Heart left ventricle (tissue), 16 donors: ENCODE data around the gene CDC123. TPM values are rescaled to one million over a fixed set of nuclear protein-coding genes. Genes with fewer than 3 reads are reported as not detected.
"Not testable (repeated sequence)": the region's sequence is repeated elsewhere in the genome, so short reads cannot be mapped to it uniquely, and the experiment has no call there.

Experiments used
- ATAC-seq, 4 donors: fragments of 200-7000 bp; cut with Tn5 transposase; one replicate each; pipeline ENCODE4 v1.9.1; 2020 to 2022; ENCODE audit warnings: moderate library complexity in 4 of 4, mild to moderate bottlenecking in 3 of 4, moderate number of reproducible peaks in 1 of 4
- DNase-seq, 5 donors: peaks; one replicate each; pipeline ENCODE4 v3.0.0-alpha.2; 2020
- H3K27ac ChIP-seq, 12 donors: fragments of 200-600 bp; sonication (generic) in 4 of 12; one replicate each; pipeline versions ENCODE4 v1.5.0 to v1.8.0; 2016 to 2022; ENCODE audit warnings: mild to moderate bottlenecking in 2 of 12
- H3K27me3 ChIP-seq, 9 donors: fragments of 200-600 bp; sonication (generic) in 2 of 9; one replicate each; pipeline versions ENCODE4 v1.5.1 to v1.8.0; 2016 to 2022; ENCODE audit warnings: mild to moderate bottlenecking in 3 of 9
- H3K36me3 ChIP-seq, 9 donors: fragments of 200-600 bp; sonication (generic) in 2 of 9; one replicate each; pipeline versions ENCODE4 v1.5.0 to v1.8.0; 2018 to 2022; ENCODE audit warnings: mild to moderate bottlenecking in 2 of 9
- H3K4me1 ChIP-seq, 12 donors: fragments of 200-600 bp; sonication (generic) in 4 of 12; one replicate each; pipeline versions ENCODE4 v1.5.0 to v1.8.0; 2016 to 2022; ENCODE audit warnings: mild to moderate bottlenecking in 3 of 12
- H3K4me3 ChIP-seq, 12 donors: fragments of 200-600 bp; sonication (generic) in 4 of 12; one replicate each; pipeline versions ENCODE4 v1.5.0 to v1.8.0; 2017 to 2022; ENCODE audit warnings: mild to moderate bottlenecking in 9 of 12, moderate library complexity in 4 of 12
- H3K9me3 ChIP-seq, 12 donors: fragments of 200-600 bp; sonication (generic) in 4 of 12; one replicate each; pipeline versions ENCODE4 v1.5.0 to v1.8.0; 2016 to 2022; ENCODE audit warnings: mild to moderate bottlenecking in 1 of 12
- CTCF ChIP-seq, 12 donors: fragments of 200-600 bp; sonication (generic) in 4 of 12; IDR thresholded peaks; one replicate each; pipeline versions ENCODE4 v1.5.0 to v1.8.0; 2018 to 2022; ENCODE audit warnings: antibody characterized with exemption in 12 of 12, mild to moderate bottlenecking in 5 of 12
- POLR2A ChIP-seq, 2 donors: fragments of 450-650 bp; IDR thresholded peaks; one replicate each; pipeline ENCODE4 v1.6.1; 2017; ENCODE audit warnings: antibody characterized with exemption in 2 of 2, mild to moderate bottlenecking in 2 of 2, moderate library complexity in 2 of 2
- WGBS, 4 donors: extraction: QIAGEN DNeasy Blood & Tissue Kit in 2 of 4; methylation state at CpG; one replicate each; pipeline versions ENCODE4 v1.1.5 to v1.1.7; 2013 to 2018; 5-methylcytosine and 5-hydroxymethylcytosine counted together
- intact Hi-C, 10 donors: fragments of 100-400 bp; cut with DNase I; formaldehyde crosslinking; loops; one replicate each; pipeline versions ENCODE4 v1.11.1 to v1.14.2; 2022
- polyA plus RNA-seq, 2 donors: library from polyadenylated mRNA; stranded (reverse); fragments of 200-250 nt; gene quantifications; one replicate each; pipeline ENCODE4 v1.2.3, GENCODE V29; 2013
- total RNA-seq, 9 donors: library from RNA; depleted of rRNA in 2 of 9; stranded (reverse); fragments of >200 nt in 2 of 9; fragmentation: NEBNext Ultra II Directional in 3 of 9; extraction: Animal tissue kit (Norgen Biotek cat#: 25700) in 3 of 9; gene quantifications; one replicate each; pipeline versions ENCODE4 v1.1.0 to v1.2.4, GENCODE V29; 2016 to 2023
- donor health status: ischemic (EF 13 %, LVEDD 7.1; RV severe dilation, severe dysfunction).
- donor health status: healthy with polysubstance abuse.
- donor health status: DM: no; HTN: yes; CAD: no.
- donor health status: DM: no; HTN: no; CAD: no.
- donor health status: ischemic (EF 25% LVEDD 6.9; RV normal size, moderate dysfunction).
- donor health status: ischemic (EF 25% LVEDD 5.7; RV mildly dilated, moderate dysfunction).
- donor health status: healthy.
- donor health status: DM: yes; HTN: yes; CAD: no.
- donor health status: ischemic (EF 35%, LVEDD 5.7; RV mildly dilated, moderate dysfunction).
- donor health status: nonischemic (EF 11% LVEDD 7.7; RV severe dilation, severe dysfunction).
- donor health status: DM: yes; HTN: yes; CAD: no.
- donor health status: PGD.
- donor health status: ischemic (EF 29% LVEDD 5.4; RV normal size, mild dysfunction).
- donor health status: nonischemic (EF 23%, LVEDD 6.1; RV moderate dilation, normal function).

CDC123 gene
- total and polyA plus RNA-seq, 11 donors = 21.9 to 66.3 (median 52.7) TPM

DNA sequence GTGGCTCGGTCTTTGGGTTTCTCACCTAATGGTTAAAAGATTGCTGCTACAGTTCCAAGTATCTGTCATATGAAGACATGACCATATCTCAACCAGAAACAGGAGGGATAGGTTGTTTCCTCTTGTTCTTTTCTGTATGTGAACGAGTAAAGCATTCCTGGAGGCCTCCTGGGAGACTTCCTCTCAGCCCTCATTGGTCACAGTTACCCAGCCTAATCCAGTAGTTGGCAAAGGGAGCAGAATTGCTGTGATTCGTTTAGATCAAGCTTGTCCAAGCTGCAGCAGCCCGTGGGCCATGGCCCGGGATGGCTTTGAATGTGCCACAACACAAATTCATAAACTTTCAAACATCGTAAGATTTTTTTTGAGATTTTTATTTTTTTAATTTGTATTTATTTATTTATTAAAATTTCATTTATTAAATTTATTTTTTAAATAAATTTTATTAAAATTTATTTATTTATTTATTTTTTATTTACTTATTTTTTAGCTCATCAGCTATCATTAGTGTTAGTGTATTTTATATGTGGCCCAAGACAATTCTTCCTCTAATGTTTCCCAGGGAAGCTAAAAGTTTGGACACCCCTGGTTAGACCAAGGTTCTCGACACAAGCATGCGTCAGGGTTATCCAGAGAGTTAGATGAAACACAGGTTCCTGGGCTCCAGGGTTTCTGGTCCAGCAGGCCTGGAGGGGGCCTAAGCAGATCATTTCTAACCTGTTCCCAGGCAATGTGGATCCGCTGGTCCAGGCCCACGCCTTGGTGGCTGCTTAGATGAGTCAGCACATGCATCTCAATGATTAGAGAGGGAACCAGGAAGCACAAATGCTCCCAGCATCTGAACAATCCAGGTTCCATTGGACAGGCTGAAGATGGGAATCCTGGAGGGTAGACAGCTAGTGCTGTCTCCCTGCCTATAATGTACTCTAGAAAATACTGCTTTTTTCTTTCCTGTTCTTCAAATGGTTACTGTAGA lies 25.6 kb downstream of the CDC123 start:
- no peaks in the 10 kb centered on the region for H3K27me3 ChIP-seq
- H3K27ac ChIP-seq = peak overlapping the region in 2 of 12 donors; percentile 14 to 56
- ATAC-seq (no peak), DNase-seq (no peak)
- no peak overlapping the region for H3K4me3 ChIP-seq
- peaks cover 0 to 22% (median 10%) of the 10 kb centered on the region in 12 donors for H3K4me1 ChIP-seq
- peaks cover 0 to 73% (median 48%) of the 10 kb centered on the region in 9 donors for H3K36me3 ChIP-seq
- WGBS, 4 donors = 82 to 85% (median 84%) methylated on average over 10 of the region's 10 CpGs
- no peak for TF ChIP-seq POLR2A (IDR thresholded peaks at IDR 0.05)
- TF ChIP-seq CTCF (IDR thresholded peaks at IDR 0.05) = no peak
- intact Hi-C loops = no loop called here
- H3K9me3 ChIP-seq = no peaks in the 10 kb centered on the region

DNA sequence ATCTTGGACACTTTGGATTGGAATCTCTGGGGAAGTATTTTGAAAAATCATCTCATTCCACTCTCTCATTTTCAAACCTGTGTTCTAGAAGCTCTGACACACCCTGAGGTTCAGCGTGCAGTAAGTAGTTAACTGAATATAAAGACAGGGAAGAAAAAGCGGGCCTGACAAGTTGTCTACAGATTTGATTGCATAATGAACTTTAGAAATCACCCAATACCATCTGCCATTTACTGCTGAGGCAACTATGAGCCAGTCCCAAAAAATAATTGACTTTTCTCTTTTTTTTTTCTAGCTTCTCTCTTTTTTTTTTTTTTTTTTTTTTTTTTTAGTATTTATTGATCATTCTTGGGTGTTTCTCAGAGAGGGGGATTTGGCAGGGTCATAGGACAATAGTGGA lies 29.5 kb downstream of the CDC123 start:
- intact Hi-C loops = no loop called here
- Histone ChIP-seq H3K36me3 (peaks cover 0 to 59% (median 35%) of the 10 kb centered on the region in 9 donors), H3K4me3 (no peak overlapping the region), H3K9me3 (no peaks in the 10 kb centered on the region), H3K4me1 (peaks cover 0 to 16% (median 7%) of the 10 kb centered on the region in 12 donors), H3K27me3 (no peaks in the 10 kb centered on the region), H3K27ac (no peak overlapping the region)
- ATAC-seq (no peak), DNase-seq (no peak)
- TF ChIP-seq POLR2A (IDR thresholded peaks at IDR 0.05) (no peak), CTCF (IDR thresholded peaks at IDR 0.05) (no peak)
- WGBS, 4 donors = 94 to 97% (median 95%) methylated on average over 2 of the region's 2 CpGs

GRCh38 chr10:12226438-12226837 lies 30.4 kb downstream of the CDC123 start:
- Histone ChIP-seq H3K4me1 (peaks cover 0 to 15% (median 6%) of the 10 kb centered on the region in 12 donors), H3K36me3 (peaks cover 0 to 66% (median 42%) of the 10 kb centered on the region in 9 donors)
- DNase-seq, H3K27me3 ChIP-seq, H3K4me3 ChIP-seq, ATAC-seq, intact Hi-C loops, H3K27ac ChIP-seq, H3K9me3 ChIP-seq: not testable (repeated sequence)
- 97 to 100% (median 97%) methylated on average over 11 to 28 of the region's 28 CpGs for WGBS, 4 donors

- 95 to 97% (median 96%) methylated on average over 11 of the region's 11 CpGs for WGBS, 4 donors
- Histone ChIP-seq H3K27ac (no peak overlapping the region), H3K4me3 (no peak overlapping the region), H3K4me1 (peaks cover 0 to 9% (median 0%) of the 10 kb centered on the region in 12 donors), H3K36me3 (peaks cover 0 to 73% (median 55%) of the 10 kb centered on the region in 9 donors), H3K9me3 (no peaks in the 10 kb centered on the region), H3K27me3 (no peaks in the 10 kb centered on the region)
- no peak for DNase-seq
- intact Hi-C loops = no loop called here
- TF ChIP-seq CTCF (IDR thresholded peaks at IDR 0.05) (no peak), POLR2A (IDR thresholded peaks at IDR 0.05) (no peak)
- ATAC-seq = no peak
Observed at GRCh38 chr10:12228851-12229250, 32.9 kb downstream of the CDC123 start.

DNA sequence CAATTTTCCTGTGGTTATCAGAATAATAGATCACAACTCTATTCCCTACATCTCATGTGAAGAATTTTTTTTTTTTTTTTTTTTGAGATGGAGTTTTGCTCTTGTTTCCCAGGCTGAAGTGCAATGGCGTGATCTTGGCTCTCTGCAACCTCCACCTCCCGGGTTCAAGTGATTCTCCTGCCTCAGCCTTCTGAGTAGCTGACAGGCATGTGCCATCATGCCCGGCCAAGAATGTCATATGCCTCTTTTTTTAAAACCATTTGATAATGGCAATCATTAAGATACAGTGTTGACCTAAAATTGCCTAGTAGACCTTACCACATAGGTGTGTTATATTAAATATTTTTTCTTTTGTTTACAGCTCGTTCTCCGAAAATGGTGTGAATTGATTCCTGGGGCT lies 38.7 kb downstream of the CDC123 start:
- H3K9me3 ChIP-seq, H3K27me3 ChIP-seq, DNase-seq, H3K4me3 ChIP-seq: not testable (repeated sequence)
- intact Hi-C loops = loop anchor here in 1 of 10 donors (2.0 kb wide), 1 partner anchor 30 kb away; no protein-coding TSS in a partner anchor
- ATAC-seq = peak in 3 of 4 donors; percentile 34 to 49 (median 35)
- peaks cover 0 to 13% (median 5%) of the 10 kb centered on the region in 12 donors for H3K4me1 ChIP-seq
- 54 to 68% (median 62%) methylated on average over 5 of the region's 5 CpGs for WGBS, 4 donors
- peak overlapping the region; percentile 21 to 72 (median 64) for H3K27ac ChIP-seq
- H3K36me3 ChIP-seq = peaks cover 0 to 100% (median 79%) of the 10 kb centered on the region in 9 donors
